Amniotic epithelial cell (primary cell): ENCODE data around the gene KANSL2.
"Not testable (repeated sequence)": the region's sequence is repeated elsewhere in the genome, so short reads cannot be mapped to it uniquely, and the experiment has no call there.

ENCODE experiments used
- DNase-seq: peaks from one replicate; pipeline ENCODE4 v3.0.0-alpha.2; 2010; ENCODE audit warnings: low read depth

KANSL2 gene, protein sequence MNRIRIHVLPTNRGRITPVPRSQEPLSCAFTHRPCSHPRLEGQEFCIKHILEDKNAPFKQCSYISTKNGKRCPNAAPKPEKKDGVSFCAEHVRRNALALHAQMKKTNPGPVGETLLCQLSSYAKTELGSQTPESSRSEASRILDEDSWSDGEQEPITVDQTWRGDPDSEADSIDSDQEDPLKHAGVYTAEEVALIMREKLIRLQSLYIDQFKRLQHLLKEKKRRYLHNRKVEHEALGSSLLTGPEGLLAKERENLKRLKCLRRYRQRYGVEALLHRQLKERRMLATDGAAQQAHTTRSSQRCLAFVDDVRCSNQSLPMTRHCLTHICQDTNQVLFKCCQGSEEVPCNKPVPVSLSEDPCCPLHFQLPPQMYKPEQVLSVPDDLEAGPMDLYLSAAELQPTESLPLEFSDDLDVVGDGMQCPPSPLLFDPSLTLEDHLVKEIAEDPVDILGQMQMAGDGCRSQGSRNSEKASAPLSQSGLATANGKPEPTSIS

DNA sequence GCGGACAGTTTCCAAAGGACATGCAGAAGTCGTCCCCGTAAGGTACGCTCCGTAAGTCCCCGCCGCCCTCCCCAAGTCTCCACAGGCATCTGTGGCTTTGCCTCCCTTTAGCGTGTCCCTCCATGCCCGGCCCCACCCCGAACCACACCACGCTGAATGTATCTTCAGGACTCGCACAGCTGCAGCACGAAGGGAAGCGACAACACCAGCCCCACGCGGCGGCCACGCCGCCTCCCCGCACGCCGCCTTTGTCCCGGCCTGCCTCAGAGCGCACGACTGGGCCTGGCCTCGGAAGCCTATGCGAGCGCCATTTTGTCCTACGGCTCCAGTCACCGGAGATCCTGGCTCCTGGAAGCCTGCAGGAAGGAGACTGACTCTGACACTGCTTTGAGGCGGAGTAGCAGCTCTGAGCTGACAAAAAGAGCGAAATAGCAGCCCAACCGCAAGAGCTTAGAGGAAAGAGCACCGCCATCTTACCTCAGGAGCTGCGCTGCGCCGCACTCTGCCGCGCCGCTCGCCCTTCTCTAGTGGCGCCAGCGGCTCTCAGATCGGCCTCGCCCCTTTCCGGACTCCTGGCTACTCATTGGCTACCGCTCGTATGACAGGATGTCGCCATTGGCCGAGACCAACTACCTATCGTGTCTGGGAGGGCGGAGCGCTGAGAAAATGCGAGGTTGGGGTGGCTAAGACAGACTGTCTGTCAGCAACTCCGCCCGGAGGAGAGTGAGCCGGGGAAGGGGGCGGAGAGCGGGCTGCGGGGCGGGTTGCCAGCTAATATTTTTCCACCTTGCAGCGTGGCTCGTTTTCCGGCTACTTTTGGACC is at the start of gene KANSL2:
Gene KANSL2 (minus strand): TSS at position 529 of the 823 bp plus-strand sequence. CDS start 606 bp downstream, outside the sequence.
- peak; percentile 99 for DNase-seq

DNA sequence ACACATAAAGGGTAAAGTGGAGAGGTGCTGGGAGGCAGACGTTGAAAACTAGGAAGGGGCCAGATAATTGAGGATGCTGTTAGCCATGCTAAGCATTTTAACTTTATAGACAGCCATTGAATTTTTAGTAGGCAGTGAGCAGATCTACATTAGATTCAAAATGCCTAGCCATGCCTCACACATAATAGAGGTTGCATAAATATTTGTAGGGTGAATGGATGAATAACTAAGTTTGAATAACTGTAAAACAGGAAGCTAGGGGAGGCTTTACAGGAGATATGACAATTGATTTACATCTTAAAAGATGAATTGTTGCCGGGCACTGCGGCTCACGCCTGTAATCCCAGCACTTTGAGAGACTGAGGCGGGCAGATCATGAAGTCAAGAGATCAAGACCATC is 46.8 kb upstream of the KANSL2 start:
- DNase-seq = no peak

DNA sequence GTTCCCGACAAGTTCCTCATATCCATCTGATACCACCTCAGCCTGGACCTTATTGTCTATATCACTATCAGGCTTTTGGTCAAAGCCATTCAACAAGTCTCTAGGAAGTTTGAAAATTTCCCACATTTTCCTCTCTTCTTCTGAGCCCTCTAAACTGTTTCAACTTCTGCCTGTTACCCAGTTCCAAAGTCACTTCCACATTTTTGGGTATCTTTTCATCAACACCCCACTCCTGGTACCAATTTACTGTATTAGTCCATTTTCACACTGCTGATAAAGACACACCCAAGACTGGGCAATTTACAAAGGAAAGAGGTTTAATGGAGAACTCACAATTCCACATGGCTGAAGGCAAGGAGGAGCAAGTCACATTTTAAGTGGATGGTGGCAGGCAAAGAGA is 38.7 kb upstream of the KANSL2 start:
- not testable (repeated sequence) for DNase-seq

DNA sequence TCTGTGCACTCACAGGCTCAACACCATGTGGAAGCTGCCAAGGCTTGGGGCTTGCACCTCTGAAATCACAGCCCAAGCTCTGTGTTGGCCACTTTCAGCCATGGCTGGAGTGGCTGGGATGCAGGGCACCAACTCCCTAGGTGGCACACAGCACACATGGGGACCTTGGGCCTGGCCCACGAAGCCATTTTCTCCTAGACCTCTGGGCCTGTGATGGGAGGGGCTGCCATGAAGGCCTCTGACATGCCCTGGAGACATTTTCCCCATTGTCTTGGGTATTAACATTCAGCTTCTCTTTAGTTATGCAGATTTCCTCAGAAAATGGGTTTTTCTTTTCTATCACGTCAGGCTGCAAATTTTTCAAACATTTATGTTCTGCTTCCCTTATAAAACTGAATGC is 38.1 kb upstream of the KANSL2 start:
- DNase-seq = not testable (repeated sequence)

DNA sequence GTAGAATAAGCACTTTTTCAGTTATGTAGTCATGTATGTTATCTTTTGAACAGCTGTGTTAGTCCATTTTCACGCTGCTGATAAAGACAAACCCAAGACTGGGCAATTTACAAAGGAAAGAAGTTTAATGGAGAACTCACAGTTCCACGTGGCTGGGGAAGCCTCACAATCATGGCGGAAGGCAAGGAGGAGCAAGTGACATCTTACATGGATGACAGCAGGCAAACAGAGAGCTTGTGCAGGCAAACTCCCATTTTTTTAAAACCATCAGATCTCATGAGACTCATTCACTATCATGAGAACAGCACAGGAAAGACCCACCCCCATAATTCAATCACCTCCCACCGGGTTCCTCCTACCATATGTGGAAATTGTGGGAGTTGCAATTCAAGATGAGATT is 37.0 kb upstream of the KANSL2 start:
- DNase-seq = not testable (repeated sequence)

DNA sequence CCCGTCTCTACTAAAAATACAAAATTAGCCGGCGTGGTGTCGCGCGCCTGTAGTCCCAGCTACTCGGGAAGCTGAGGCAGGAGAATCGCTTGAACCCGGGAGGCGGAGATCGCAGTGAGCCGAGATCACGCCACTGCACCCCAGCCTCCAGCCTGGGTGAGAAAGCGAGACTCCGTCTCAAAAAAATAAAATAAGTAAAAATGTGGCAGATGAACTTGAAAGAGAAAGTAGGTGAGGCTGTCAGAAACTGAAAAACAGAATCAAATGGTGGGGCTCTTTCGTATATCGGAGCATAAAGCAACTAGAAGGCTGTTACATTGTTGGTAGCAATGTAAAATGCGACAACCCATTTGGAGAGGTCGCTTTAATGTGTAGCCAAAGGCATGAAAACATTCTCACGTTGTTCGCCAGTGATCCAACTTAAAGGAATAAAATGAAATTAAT is 35.2 kb upstream of the KANSL2 start:
- no peak for DNase-seq

DNA sequence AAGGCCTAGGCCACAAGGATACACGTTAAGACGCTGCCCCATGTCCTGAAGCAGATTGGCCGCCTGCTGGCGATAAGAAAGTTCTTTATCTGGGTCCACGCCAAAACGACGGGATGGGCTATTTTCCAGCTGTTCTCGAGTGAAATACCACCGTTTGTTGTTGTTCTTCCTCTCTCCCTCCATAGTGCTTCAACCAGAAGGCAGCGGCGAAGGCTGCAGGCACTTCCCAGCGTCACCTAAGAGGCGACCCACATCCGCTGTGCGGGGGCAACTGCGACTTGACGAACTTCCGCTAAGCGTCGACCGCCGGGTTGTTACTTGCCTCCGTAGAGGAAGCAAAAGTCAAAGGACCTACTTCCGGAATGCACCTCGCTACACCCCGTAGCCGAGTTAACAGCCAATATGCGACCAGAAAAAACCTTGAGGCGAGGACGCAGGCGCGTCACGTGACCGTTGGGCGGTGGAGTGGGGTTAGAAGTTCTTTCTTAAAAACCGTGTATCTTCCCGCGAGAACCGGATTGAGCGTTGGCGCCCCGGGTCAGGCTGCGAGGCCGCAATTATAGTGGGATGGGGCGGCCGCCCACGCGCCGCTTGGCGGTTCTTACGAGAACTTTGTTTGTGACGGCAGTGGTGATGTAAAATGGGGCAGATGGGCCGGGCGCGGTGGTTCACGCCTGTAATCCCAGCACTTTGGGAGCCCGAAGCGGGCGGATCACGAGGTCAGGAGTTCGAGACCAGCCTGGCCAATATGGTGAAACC is 34.6 kb upstream of the KANSL2 start, which contains the start of gene CCNT1:
Gene CCNT1 (minus strand): TSS at position 215 of the 759 bp plus-strand sequence. CDS start 32 bp downstream, at position 183.
- DNase-seq = peak; percentile 100

DNA sequence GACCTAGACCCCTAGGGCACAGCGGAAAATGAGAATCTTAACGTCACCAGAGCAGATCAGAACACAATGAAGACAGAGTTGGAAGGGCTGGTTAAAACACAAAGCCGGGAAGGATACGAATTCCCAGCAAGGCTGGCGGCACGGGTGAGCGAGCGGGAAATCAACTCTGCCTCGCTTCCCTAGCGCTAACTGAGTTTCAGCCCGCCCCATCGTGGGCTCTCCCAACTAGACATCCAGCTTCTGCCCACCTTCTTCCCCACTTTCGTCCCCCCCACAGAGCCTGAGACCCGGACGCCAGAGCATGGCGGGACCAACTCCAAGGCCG is 34.1 kb upstream of the KANSL2 start:
- DNase-seq = no peak

DNA sequence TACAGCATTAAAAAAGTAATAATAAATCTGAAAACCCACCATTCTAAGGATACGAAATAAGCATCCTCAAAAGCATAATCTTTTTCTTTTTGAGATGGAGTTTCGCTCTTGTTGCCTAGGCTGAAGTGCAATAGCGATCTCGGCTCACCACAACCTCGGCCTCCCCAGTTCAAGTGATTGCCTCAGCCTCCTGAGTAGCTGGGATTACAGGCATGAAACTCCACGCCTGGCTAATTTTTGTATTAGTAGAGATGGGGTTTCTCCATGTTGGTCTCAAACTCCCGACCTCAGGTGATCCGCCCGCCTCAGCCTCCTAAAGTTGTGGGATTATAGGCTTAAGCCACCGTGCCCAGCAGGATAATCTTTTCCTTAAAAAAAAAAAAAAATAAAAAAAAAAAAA is 30.2 kb upstream of the KANSL2 start:
- DNase-seq = no peak

DNA sequence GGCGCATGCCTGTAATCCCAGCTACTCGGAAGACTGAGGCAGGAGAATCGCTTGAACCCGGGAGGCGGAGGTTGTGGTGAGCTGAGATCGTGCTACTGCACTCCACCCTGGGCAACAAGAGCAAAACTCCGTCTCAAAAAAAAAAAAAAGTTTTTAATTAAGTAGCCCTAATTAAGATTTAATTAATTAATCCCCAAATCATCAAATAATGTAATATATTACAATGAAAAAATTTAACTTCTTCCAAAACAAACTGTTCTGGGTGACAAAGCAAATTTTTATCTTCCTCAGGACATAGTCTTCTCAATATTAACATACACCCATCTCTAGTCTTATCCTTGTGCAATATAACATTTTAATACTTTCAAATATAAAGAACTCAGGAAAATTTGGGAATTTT is 16.8 kb upstream of the KANSL2 start:
- not testable (repeated sequence) for DNase-seq

DNA sequence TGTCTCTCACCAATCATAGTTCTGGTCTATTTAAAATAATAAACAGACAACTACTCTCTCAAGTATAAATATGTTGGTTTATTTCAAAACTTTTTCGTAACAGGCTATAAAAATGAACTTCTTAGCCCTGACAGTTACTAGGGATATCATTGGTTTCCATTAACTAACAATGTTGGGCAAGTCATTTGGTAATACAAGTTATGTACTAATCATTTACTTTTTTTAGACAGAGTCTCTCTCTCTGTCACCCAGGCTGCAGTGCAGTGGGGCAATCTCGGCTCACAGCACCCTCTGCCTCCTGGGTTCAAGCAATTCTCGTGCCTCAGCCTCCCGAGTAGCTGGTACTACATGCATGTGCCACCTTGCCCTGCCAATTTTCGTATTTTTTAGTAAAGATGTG is 14.6 kb upstream of the KANSL2 start:
- no peak for DNase-seq

DNA sequence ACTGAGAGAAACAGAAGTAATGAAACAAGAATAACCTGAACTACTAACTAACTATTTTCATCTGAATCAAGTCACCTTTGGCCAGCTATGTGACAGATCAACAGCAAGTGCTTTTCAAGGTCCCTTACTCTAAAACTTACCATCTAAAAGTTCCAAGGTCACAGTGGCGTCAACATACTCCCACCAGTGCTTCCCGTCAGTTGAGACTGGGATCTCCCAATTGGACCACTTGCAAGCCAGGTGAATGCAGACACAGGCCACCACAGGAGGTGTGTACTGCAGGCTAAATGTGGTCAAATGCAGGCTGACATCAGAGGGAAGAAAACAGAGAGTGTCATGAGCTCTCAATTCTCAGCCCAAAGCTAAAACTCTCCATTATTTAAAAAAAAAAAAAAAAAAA is 13.8 kb upstream of the KANSL2 start:
- DNase-seq = no peak

DNA sequence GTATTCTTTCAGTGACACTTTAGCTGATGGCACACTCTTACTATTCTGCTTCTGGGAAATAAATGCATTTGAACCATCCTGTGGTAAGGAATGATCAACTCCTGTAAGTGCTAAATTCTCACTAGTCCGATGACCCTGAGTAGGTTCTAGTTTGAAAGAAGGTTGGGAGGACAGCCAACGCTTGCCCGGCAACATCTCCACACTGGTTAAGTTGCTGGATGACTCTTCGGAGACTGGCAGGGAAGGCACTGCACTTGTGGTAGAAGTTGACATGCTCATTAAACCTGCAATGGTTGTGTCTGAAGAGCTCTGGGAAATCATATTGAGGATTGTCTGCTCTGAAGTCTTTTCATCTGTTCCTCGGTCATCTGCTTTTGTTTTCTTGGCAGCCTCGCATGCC is 12.0 kb upstream of the KANSL2 start:
- no peak for DNase-seq

DNA sequence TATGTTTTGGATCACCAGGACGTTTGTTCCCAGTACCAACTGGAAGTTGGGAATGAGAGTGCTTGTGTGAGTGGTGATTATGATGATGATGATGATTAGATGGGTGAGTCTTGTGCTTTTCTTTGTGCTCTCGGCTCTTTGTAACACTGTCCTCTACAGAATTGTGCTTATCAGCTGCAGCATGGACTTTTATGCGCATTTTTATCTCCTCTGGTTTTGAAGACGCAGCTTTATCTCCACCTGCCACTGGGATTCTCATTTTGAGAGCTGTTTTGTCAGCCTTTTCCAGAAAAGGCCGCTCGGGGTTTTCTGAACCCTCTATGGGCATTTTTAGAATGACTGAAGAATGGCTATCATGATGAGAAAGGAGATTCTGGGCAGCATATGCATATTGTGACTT is 11.5 kb upstream of the KANSL2 start:
- DNase-seq = no peak

DNA sequence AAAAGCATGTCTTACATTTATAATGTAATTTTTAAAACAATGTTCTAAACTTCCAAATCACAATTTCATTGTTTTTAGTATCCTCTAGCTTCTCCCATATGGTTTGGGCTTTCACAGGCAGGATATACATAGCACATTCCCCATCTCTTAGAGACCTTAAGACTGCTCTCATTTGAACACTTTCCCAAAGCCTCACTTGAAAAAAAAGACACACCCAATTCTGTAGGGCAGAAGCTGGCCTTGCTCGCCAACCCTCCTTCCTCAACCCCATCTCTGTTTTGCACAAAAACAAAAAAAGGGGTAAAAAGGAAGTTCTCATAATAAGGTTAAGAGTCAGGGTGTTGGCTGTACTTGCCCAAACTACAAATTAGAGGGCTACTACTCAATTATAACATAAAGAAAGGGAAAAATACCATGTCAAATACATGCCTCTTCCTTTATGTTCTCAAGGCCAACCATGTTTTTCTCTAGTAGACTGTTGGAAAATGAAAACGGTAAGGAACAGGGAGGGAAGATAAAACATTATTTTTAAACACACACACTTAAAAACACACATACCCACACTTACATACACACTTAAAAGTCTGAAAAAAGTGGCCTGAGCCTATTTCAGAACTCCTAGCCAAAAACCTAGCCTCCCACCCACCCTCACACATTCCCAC is 9.9 kb upstream of the KANSL2 start:
- DNase-seq = no peak

DNA sequence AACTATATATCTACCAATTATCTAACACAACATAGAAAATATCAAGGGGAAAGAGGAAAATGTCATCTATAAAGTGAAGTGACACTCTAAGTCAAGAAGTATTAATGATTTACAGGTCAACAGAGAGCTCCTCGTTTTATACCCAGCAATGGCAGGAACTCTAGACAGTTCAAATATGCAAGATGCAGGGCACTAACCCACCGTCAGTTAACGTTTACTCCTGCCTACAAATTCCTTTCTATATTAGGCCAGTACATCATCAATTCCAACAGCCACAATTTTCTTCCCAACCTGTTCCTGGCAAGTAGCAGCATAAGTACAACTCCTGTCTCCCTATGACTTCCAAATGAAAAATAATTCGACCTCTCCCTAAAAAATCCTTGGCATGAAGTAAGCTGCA is 9.0 kb upstream of the KANSL2 start:
- no peak for DNase-seq

DNA sequence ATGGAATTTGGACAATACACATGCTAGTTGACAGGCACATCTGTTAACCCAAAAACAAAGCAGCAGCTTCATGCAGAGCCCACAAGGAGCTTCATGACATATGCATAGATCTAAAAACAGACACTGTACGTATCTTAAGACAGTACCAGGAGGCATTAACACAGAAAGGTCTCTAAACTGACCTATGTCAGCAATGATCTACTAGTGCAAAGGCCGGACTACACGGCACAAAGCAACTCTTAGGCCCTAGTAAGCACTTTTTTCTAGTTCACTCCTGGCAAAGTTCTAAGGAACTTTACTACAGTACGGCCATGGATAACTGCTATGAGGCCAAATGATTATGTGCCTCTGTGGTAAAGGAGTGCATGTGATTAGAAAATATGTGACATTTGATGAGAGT is 8.4 kb upstream of the KANSL2 start:
- no peak for DNase-seq

DNA sequence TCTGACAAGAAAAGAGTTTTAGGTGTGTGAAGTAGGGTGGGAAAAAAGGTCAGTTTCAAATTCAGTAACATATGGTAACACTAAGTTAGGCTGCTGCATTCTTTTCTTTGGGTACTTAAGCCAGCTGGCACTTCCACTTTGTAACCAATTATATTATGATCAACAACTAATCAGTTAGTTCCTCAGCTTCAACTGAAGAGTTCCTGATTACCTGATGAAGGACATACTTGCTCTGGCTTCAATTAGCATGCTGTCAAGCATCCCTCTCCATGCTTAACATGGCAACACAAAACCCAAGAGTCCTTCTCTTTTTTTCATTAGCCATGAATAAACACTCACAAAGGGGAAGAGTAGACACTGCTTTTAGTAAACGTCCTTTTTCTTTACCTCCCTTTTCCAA is 6.8 kb upstream of the KANSL2 start:
- no peak for DNase-seq

DNA sequence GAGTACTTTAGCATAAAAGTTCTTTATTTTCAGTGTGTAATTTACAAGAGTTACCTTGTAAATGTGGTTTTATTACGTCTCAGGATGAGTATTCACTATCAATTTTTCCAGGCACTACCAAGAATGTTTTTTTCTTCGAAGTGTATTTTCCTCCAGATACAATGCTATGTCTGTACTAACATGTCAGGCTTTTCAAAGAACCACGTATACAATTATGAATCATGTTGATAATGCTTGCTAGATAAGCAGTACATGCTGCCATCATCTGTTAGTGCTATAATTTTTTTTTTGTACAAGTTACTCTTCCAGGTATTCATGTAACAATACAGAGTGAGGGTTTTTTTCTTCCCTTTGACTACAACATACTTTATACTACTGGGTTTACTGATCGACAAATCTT is 5.6 kb upstream of the KANSL2 start:
- DNase-seq = peak; percentile 53

DNA sequence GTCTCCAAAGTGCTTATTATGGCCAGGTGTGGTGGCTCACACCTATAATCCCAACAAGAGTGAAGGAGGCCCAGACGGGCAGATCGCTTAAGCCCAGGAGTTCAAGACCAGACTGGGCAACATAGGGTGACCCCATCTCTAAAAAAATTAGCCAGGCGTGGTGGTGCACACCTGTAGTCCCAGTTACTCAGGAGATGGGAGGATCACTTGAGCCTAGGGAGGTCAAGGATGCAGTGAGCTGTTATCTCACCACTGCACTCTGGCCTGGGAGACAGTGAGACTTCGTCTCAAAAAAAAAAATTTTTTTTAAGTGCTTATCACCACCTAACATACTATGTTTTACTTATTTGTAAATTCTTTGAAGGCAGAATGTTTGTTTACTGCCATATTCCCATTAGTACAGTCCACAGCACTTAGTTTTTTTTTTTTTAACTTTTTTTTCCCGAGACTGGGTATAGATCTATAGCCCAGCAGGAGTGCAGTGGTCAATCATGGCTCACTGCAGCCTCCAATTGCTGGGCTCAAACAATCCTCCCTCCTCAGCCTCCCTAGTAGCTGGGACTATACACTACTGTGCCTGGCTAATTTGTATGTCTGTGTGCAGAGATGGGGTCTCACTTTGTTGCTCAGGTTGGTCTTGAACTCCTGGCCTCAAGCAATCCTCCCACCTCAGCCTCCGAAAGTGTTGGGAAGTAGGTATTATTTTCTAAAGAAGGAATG is 4.7 kb upstream of the KANSL2 start:
- no peak for DNase-seq

DNA sequence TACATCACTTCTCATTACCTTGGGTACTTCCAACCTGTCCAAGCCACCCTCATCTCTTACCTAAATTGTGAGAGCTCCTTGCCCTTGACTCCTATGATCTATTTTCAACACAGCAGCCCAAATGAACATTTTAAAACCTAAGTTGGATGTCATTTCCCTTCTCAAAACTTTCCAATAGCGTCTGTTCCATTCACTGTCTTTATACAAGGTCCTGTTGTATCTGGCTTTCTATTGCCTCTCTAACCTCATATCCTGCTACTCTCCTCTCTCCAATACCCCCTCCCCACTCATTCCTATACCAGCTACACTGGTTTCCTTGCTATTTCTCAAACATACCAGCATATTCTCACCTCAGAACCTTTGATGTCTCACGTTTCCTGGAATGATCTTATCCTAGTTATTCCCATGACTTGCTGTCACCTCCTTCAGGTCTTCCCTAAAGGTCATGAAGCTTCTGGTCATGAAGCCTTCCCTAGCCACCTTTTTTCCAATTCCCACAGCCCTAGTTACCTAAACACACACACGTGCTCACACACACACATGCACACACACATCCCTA is 4.1 kb upstream of the KANSL2 start:
- DNase-seq = no peak
